Measurements from ENCODE around the gene PNMA5. TPM values are rescaled to one million over a fixed set of nuclear protein-coding genes. Genes with fewer than 3 reads are reported as not detected.
"Not testable (repeated sequence)": the region's sequence is repeated elsewhere in the genome, so short reads cannot be mapped to it uniquely, and the experiment has no call there.

Gene PNMA5
- total RNA-seq, 1 donor: not detected

DNA sequence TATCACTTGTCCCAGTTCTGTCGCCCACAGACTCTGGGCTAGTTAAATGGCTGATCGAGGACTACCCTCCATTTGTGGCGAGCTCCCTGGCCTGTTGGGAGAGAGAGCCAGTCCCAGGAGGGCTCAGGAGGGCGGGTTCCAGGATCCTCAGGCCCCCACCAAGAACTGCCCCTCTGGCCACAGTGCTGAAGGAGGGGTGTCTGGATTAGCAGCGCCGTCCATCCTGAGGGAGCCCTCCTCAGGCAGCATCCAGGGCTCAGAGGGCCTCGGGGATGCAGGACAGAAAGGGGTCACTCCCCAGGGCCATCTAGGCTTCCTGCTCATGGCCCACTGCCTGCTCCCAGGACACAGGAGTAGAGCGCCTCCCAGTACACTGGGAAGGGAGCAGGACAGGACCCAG, 6.1 kb downstream of the PNMA5 start:
- Histone ChIP-seq H3K27ac (ENCODE audit: low read depth, low read length) (no peak overlapping the region), H3K4me2 (ENCODE audit: insufficient read depth, low read length) (no peak overlapping the region), H3K79me2 (ENCODE audit: insufficient read depth, low read length) (no peaks in the 10 kb centered on the region), H2AFZ (ENCODE audit: low read length) (no peak overlapping the region), H3K27me3 (ENCODE audit: insufficient read depth, low read length) (no peaks in the 10 kb centered on the region), H3K9me3 (ENCODE audit: low read depth, low read length) (no peaks in the 10 kb centered on the region), H3K4me1 (ENCODE audit: insufficient read depth, low read length) (no peaks in the 10 kb centered on the region), H4K20me1 (ENCODE audit: insufficient read depth, low read length) (no peaks in the 10 kb centered on the region), H3K4me3 (ENCODE audit: insufficient read depth, low read length) (no peak overlapping the region), H3K36me3 (ENCODE audit: insufficient read depth, low read length) (no peaks in the 10 kb centered on the region)
- no peak for DNase-seq (ENCODE audit: insufficient read length, low spot score, missing footprints)
- TF ChIP-seq, protein P1, sequence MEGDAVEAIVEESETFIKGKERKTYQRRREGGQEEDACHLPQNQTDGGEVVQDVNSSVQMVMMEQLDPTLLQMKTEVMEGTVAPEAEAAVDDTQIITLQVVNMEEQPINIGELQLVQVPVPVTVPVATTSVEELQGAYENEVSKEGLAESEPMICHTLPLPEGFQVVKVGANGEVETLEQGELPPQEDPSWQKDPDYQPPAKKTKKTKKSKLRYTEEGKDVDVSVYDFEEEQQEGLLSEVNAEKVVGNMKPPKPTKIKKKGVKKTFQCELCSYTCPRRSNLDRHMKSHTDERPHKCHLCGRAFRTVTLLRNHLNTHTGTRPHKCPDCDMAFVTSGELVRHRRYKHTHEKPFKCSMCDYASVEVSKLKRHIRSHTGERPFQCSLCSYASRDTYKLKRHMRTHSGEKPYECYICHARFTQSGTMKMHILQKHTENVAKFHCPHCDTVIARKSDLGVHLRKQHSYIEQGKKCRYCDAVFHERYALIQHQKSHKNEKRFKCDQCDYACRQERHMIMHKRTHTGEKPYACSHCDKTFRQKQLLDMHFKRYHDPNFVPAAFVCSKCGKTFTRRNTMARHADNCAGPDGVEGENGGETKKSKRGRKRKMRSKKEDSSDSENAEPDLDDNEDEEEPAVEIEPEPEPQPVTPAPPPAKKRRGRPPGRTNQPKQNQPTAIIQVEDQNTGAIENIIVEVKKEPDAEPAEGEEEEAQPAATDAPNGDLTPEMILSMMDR (IDR thresholded peaks at IDR 0.05; ENCODE audit: extremely low read depth, low read depth, low read length): no peak

DNA sequence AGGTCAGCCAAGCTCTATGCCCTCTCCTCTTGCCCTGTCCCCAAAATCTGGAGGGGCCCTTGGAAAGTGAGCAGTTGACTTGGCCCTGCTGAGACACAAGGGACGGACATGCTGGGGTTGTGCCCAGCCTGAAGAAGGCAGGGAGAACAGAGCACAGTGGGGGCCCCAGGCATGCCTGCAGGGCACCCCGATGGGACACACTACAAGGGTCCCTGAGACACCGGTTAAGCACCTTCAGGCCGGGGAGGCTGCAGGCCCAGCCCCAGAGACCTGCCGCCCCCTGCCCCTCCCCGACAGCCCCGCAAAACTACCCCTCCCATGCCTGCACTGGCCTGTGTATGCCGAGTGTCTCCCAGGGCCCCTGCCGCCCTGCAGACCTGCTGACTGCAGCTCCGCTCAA, 6.8 kb downstream of the PNMA5 start:
- not testable (repeated sequence) for H3K4me2 ChIP-seq (ENCODE audit: insufficient read depth, low read length); H3K4me1 ChIP-seq (ENCODE audit: insufficient read depth, low read length); H3K36me3 ChIP-seq (ENCODE audit: insufficient read depth, low read length); DNase-seq (ENCODE audit: insufficient read length, low spot score, missing footprints); H3K4me3 ChIP-seq (ENCODE audit: insufficient read depth, low read length); H3K27ac ChIP-seq (ENCODE audit: low read depth, low read length); H2AFZ ChIP-seq (ENCODE audit: low read length); H3K79me2 ChIP-seq (ENCODE audit: insufficient read depth, low read length); H3K9me3 ChIP-seq (ENCODE audit: low read depth, low read length); H4K20me1 ChIP-seq (ENCODE audit: insufficient read depth, low read length); H3K27me3 ChIP-seq (ENCODE audit: insufficient read depth, low read length)

DNA sequence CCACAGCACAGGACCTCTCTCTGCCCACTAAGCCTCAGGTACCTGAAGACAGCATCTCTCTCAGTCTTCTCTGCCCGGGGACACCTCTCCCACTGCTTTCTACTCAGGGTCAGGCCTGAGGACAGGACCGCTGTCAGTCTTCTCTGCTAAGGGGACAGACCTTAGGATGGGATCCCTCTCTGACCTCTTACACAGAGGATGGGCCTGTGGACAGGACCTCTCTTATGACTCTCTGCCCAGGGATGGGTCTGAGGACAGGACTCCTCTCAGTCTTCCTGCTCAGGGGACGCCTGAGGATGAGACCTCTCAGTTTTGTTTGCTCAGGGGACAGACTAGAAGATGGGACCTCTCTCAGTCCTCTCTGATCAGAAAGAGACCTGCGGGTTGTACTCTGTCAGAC, 8.5 kb downstream of the PNMA5 start:
- H3K27me3 ChIP-seq (ENCODE audit: insufficient read depth, low read length); H3K4me2 ChIP-seq (ENCODE audit: insufficient read depth, low read length); H3K79me2 ChIP-seq (ENCODE audit: insufficient read depth, low read length); H3K4me3 ChIP-seq (ENCODE audit: insufficient read depth, low read length); H3K27ac ChIP-seq (ENCODE audit: low read depth, low read length); H3K36me3 ChIP-seq (ENCODE audit: insufficient read depth, low read length); H3K4me1 ChIP-seq (ENCODE audit: insufficient read depth, low read length); H3K9me3 ChIP-seq (ENCODE audit: low read depth, low read length); H4K20me1 ChIP-seq (ENCODE audit: insufficient read depth, low read length); H2AFZ ChIP-seq (ENCODE audit: low read length); DNase-seq (ENCODE audit: insufficient read length, low spot score, missing footprints): not testable (repeated sequence)

DNA sequence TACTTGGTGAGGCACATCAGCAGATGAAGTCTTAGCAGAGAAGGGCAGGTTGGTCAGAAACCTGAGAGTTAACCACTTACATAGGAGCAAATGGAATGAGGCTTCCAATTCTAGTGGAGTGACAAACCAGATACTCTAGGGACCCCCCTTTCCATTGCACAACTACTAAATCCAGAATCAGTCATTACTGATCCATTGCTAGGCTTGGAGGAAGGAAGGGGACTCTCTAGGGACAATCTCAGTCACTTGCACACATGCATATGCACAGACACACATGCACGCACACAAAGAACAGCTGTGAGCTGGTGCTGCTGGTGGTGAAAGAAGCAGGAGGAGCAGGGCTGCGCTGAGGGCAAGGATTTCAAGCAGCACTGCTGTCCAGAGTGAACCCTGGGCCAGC, 25.7 kb downstream of the PNMA5 start:
- no peaks in the 10 kb centered on the region for H3K4me1 ChIP-seq (ENCODE audit: insufficient read depth, low read length)
- no peak overlapping the region for H3K27ac ChIP-seq (ENCODE audit: low read depth, low read length)
- H3K27me3 ChIP-seq (ENCODE audit: insufficient read depth, low read length): no peaks in the 10 kb centered on the region
- H3K79me2 ChIP-seq (ENCODE audit: insufficient read depth, low read length): no peaks in the 10 kb centered on the region
- DNase-seq (ENCODE audit: insufficient read length, low spot score, missing footprints): no peak
- TF ChIP-seq, protein P1 (IDR thresholded peaks at IDR 0.05; ENCODE audit: extremely low read depth, low read depth, low read length): no peak
- no peak overlapping the region for H3K4me2 ChIP-seq (ENCODE audit: insufficient read depth, low read length)
- no peaks in the 10 kb centered on the region for H3K36me3 ChIP-seq (ENCODE audit: insufficient read depth, low read length)
- H4K20me1 ChIP-seq (ENCODE audit: insufficient read depth, low read length): no peaks in the 10 kb centered on the region
- no peak overlapping the region for H2AFZ ChIP-seq (ENCODE audit: low read length)
- no peaks in the 10 kb centered on the region for H3K9me3 ChIP-seq (ENCODE audit: low read depth, low read length)
- H3K4me3 ChIP-seq (ENCODE audit: insufficient read depth, low read length): no peak overlapping the region

DNA sequence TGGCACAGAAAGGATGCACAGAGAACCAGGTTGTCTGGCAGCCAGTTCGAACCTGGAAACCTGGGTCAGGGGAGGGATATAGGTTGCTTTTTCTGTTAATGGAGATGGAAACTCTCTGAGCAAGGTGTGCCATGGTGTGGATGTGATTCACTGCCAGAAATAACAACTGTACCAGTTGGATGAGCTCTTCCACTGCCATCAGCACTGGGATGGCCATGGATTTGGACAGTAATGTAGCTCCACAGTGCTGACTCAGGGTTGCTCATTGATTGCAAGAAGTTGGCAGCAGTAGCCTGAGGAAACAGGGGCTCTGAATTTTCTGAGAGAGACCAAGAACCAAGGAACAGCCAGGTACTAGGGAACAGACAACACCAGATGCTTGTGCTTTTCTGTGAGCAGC, 33.8 kb downstream of the PNMA5 start:
- no peaks in the 10 kb centered on the region for H4K20me1 ChIP-seq (ENCODE audit: insufficient read depth, low read length)
- H3K4me1 ChIP-seq (ENCODE audit: insufficient read depth, low read length): no peaks in the 10 kb centered on the region

More for the DNA sequence above, 33.8 kb downstream of the PNMA5 start:
- H3K27ac ChIP-seq (ENCODE audit: low read depth, low read length): no peak overlapping the region
- no peak for DNase-seq (ENCODE audit: insufficient read length, low spot score, missing footprints)
- no peak overlapping the region for H3K4me2 ChIP-seq (ENCODE audit: insufficient read depth, low read length)
- no peak overlapping the region for H2AFZ ChIP-seq (ENCODE audit: low read length)
- no peaks in the 10 kb centered on the region for H3K36me3 ChIP-seq (ENCODE audit: insufficient read depth, low read length)
- no peak overlapping the region for H3K4me3 ChIP-seq (ENCODE audit: insufficient read depth, low read length)
- H3K27me3 ChIP-seq (ENCODE audit: insufficient read depth, low read length): no peaks in the 10 kb centered on the region
- TF ChIP-seq, protein P1 (IDR thresholded peaks at IDR 0.05; ENCODE audit: extremely low read depth, low read depth, low read length): no peak
- no peaks in the 10 kb centered on the region for H3K79me2 ChIP-seq (ENCODE audit: insufficient read depth, low read length)
- no peaks in the 10 kb centered on the region for H3K9me3 ChIP-seq (ENCODE audit: low read depth, low read length)
